HCT116 (cell line): ENCODE data around the gene SPATA31E1. TPM values are rescaled to one million over a fixed set of nuclear protein-coding genes. Genes with fewer than 3 reads are reported as not detected.

Experiments
- ATAC-seq: fragments of 200-7000 bp; cut with Tn5 transposase; 2 replicates; pipeline ENCODE4 v1.9.1; 2020; ENCODE audit warnings: mild to moderate bottlenecking, moderate library complexity
- BruUV-seq: library from RNA; stranded (reverse); fragments of 400-500 nt; replicated peaks from 2 replicates; lab custom pipeline; 2021; lab: Mats Ljungman, UMichigan
- CTCF ChIA-PET: fragments of 300-600 bp; sonication (Branson Sonifier 250); formaldehyde crosslinking; loops from one replicate; lab custom pipeline; 2021; ENCODE audit warnings: antibody characterized with exemption; lab: Charles Lee
- POLR2A ChIA-PET: fragments of 300-600, 350-600 bp; sonication (Branson Sonifier 250); formaldehyde crosslinking; loops from one replicate; lab custom pipeline; 2021; ENCODE audit warnings: antibody characterized with exemption; lab: Charles Lee
- RAD21 ChIA-PET, 2 experiments: fragments of 300-600 bp; sonication (Branson Sonifier 250); formaldehyde crosslinking; loops; one replicate each; lab custom pipeline; 2023; ENCODE audit warnings: low total read pairs in 2 of 2; ENCODE audit not compliant: uncharacterized antibody in 2 of 2, unreplicated experiment in 2 of 2, low non-redundant PET in 1 of 2; lab: Charles Lee
- DNase-seq: peaks from one replicate; pipeline ENCODE4 v3.0.0-alpha.2; 2010; ENCODE audit warnings: low read depth, low spot score
- H2AFZ ChIP-seq: fragments of 200-600 bp; shearing (Covaris generic), sonication (generic); 2 replicates; pipeline ENCODE4 v1.6.1; 2017; ENCODE audit warnings: low read depth, mixed run types, mixed read lengths, antibody characterized with exemption, low read length; ENCODE audit not compliant: poor library complexity, severe bottlenecking
- H3K27ac ChIP-seq: 2 replicates; pipeline ENCODE4 v1.5.1; 2012; ENCODE audit warnings: low read depth, low read length
- H3K27me3 ChIP-seq: fragments of 200-600 bp; sonication (generic); 2 replicates; pipeline ENCODE4 v1.6.1; 2016; ENCODE audit warnings: mixed run types, low read length, mixed read lengths; ENCODE audit not compliant: insufficient read depth
- H3K36me3 ChIP-seq, 2 experiments: fragments of 200-500 bp in 1 of 2; fragments of 200-600 bp in 1 of 2; sonication (Bioruptor generic) in 1 of 2; sonication (generic) in 1 of 2; 2 replicates each; pipeline versions ENCODE4 v1.5.1 to v1.6.1; 2014 to 2016; ENCODE audit warnings: low read length in 2 of 2, inconsistent platforms in 1 of 2, mixed read lengths in 1 of 2, mixed run types in 1 of 2; ENCODE audit not compliant: insufficient read depth in 2 of 2, control insufficient read depth in 1 of 2
- H3K4me1 ChIP-seq, 2 experiments: fragments of 200-600 bp in 1 of 2; sonication (generic) in 1 of 2; 2 replicates each; pipeline versions ENCODE4 v1.5.1 to v1.6.1; 2012 to 2017; ENCODE audit warnings: low read length in 2 of 2, inconsistent platforms in 1 of 2, mild to moderate bottlenecking in 1 of 2, mixed read lengths in 1 of 2, mixed run types in 1 of 2, moderate library complexity in 1 of 2; ENCODE audit not compliant: insufficient read depth in 2 of 2, control insufficient read depth in 1 of 2
- H3K4me2 ChIP-seq: fragments of 200-600 bp; sonication (generic); 2 replicates; pipeline ENCODE4 v1.6.1; 2017; ENCODE audit warnings: mixed run types, low read length, mixed read lengths
- H3K4me3 ChIP-seq, 2 experiments: fragments of 200-600 bp in 1 of 2; sonication (generic) in 1 of 2; replicated peaks in 1 of 2; 2 replicates each; pipeline ENCODE4 v1.5.1; 2011 to 2016; ENCODE audit warnings: low read length in 2 of 2, control low read depth in 1 of 2, low read depth in 1 of 2, mild to moderate bottlenecking in 1 of 2, mixed read lengths in 1 of 2, mixed run types in 1 of 2
- H3K79me2 ChIP-seq: fragments of 200-600 bp; sonication (generic); 2 replicates; pipeline ENCODE4 v1.6.1; 2017; ENCODE audit warnings: mild to moderate bottlenecking, mixed run types, low read length, moderate library complexity, mixed read lengths; ENCODE audit not compliant: insufficient read depth
- H3K9ac ChIP-seq: fragments of 200-600 bp; sonication (generic); 2 replicates; pipeline ENCODE4 v1.6.1; 2016; ENCODE audit warnings: low read length, mixed read lengths
- H3K9me2 ChIP-seq: fragments of 200-600 bp; sonication (generic), shearing (Covaris generic); 2 replicates; pipeline ENCODE4 v1.6.1; 2017; ENCODE audit warnings: mixed run types, mild to moderate bottlenecking, moderate library complexity; ENCODE audit not compliant: insufficient read depth
- H3K9me3 ChIP-seq, 2 experiments: fragments of 200-500 bp in 1 of 2; fragments of 200-600 bp in 1 of 2; sonication (Bioruptor generic) in 1 of 2; sonication (generic) in 1 of 2; 2 replicates each; pipeline ENCODE4 v1.6.1; 2014 to 2017; ENCODE audit warnings: low read length in 2 of 2, mixed read lengths in 2 of 2, inconsistent platforms in 1 of 2, low read depth in 1 of 2, mild to moderate bottlenecking in 1 of 2, mixed run types in 1 of 2, moderate library complexity in 1 of 2; ENCODE audit not compliant: control insufficient read depth in 1 of 2, insufficient read depth in 1 of 2
- H4K20me1 ChIP-seq: fragments of 200-600 bp; sonication (generic), shearing (Covaris generic); 2 replicates; pipeline ENCODE4 v1.6.1; 2017; ENCODE audit warnings: mixed run types, mild to moderate bottlenecking, moderate library complexity; ENCODE audit not compliant: insufficient read depth
- CBX3 ChIP-seq: IDR thresholded peaks from 2 replicates; pipeline ENCODE4 v1.6.1; 2012; ENCODE audit warnings: low read depth
- CEBPB ChIP-seq: IDR thresholded peaks from 2 replicates; pipeline ENCODE4 v1.6.1; 2012; ENCODE audit warnings: low read depth
- EGR1 ChIP-seq: IDR thresholded peaks from 2 replicates; pipeline ENCODE4 v1.6.1; 2012; ENCODE audit warnings: low read depth
- ELF1 ChIP-seq: IDR thresholded peaks from 2 replicates; pipeline ENCODE4 v1.6.1; 2012; ENCODE audit warnings: low read depth, borderline replicate concordance
- EZH2phosphoT487 ChIP-seq: fragments of 200-600 bp; IDR thresholded peaks from 2 replicates; pipeline ENCODE4 v1.6.1; 2018; ENCODE audit warnings: antibody characterized with exemption, borderline replicate concordance
- FOSL1 ChIP-seq: IDR thresholded peaks from 2 replicates; pipeline ENCODE4 v1.6.1; 2012; ENCODE audit warnings: low read depth
- JUND ChIP-seq: IDR thresholded peaks from 2 replicates; pipeline ENCODE4 v1.6.1; 2012
- POLR2AphosphoS5 ChIP-seq: IDR thresholded peaks from 2 replicates; pipeline ENCODE4 v1.6.1; 2011; ENCODE audit warnings: mild to moderate bottlenecking, low read depth, low read length, moderate library complexity
- SIN3A ChIP-seq: IDR thresholded peaks from 2 replicates; pipeline ENCODE4 v1.6.1; 2012; ENCODE audit warnings: low read depth
- SP1 ChIP-seq: IDR thresholded peaks from 2 replicates; pipeline ENCODE4 v1.6.1; 2012; ENCODE audit warnings: low read depth
- SRF ChIP-seq: IDR thresholded peaks from 2 replicates; pipeline ENCODE4 v1.6.1; 2012; ENCODE audit warnings: low read depth
- TCF7L2 ChIP-seq: IDR thresholded peaks from 2 replicates; pipeline ENCODE4 v1.7.0; 2011; ENCODE audit warnings: borderline replicate concordance, inconsistent platforms; ENCODE audit not compliant: insufficient read depth, insufficient read length; ENCODE audit errors: extremely low read depth
- YY1 ChIP-seq: IDR thresholded peaks from 2 replicates; pipeline ENCODE4 v1.6.1; 2011; ENCODE audit warnings: low read length, low read depth, moderate library complexity, mild to moderate bottlenecking; ENCODE audit not compliant: insufficient replicate concordance; ENCODE audit errors: extremely low read depth
- ZNF274 ChIP-seq: fragments of 200-500 bp; sonication (Bioruptor generic); IDR thresholded peaks from 2 replicates; pipeline ENCODE4 v1.6.1; 2014; ENCODE audit warnings: mild to moderate bottlenecking, low read depth, low read length, inconsistent platforms
- intact Hi-C: fragments of 100-400 bp; cut with micrococcal nuclease; formaldehyde crosslinking; loops from 2 replicates; pipeline ENCODE4 v1.10.0; 2022
- total RNA-seq: library from RNA; stranded (reverse); gene quantifications from one replicate; pipeline ENCODE4 v1.2.1, GENCODE V29; 2021; ENCODE audit not compliant: unreplicated experiment
- TF ChIP-seq, protein P1 (sequence below): IDR thresholded peaks from 2 replicates; pipeline ENCODE4 v1.6.1; 2012
- TF ChIP-seq, protein P2 (sequence below): IDR thresholded peaks from 2 replicates; pipeline ENCODE4 v1.6.1; 2012
- TF ChIP-seq, protein P3 (sequence below), 3 experiments: fragments of 200-600 bp in 1 of 3; sonication (generic) in 1 of 3; IDR thresholded peaks in 2 of 3; conservative IDR thresholded peaks in 1 of 3; 2 replicates each; pipeline ENCODE4 v1.5.1; 2012 to 2017; ENCODE audit warnings: low read depth in 2 of 3, low read length in 2 of 3, antibody characterized with exemption in 1 of 3, borderline replicate concordance in 1 of 3, control low read depth in 1 of 3, mild to moderate bottlenecking in 1 of 3, mixed read lengths in 1 of 3, mixed run types in 1 of 3, moderate library complexity in 1 of 3; ENCODE audit not compliant: insufficient read depth in 1 of 3

Gene SPATA31E1
- total RNA-seq, 1 experiment from 2014 or later, result not detected

DNA sequence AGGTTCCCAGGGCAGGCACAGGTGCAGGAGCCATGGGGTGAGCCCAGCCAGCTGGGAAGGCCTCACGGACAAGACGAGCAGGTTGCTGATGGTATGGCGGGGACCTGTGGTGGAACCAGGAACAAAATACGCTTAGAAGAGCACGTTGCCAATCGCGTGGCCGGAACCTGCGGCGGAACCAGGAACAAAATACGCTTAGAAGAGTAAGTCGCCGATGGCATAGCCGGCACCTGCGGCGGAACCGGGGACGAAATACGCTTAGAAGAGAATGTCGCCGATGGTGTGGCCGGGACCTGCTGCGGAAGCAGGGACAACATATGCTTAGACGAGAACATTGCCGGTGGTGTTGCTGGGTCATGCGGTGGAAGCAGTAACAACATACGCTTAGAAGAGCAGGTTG lies 23.5 kb upstream of the SPATA31E1 start:
- POLR2A ChIA-PET, result no interaction called here
- CTCF ChIA-PET, result no interaction called here
- intact Hi-C loops, result no loop called here

DNA sequence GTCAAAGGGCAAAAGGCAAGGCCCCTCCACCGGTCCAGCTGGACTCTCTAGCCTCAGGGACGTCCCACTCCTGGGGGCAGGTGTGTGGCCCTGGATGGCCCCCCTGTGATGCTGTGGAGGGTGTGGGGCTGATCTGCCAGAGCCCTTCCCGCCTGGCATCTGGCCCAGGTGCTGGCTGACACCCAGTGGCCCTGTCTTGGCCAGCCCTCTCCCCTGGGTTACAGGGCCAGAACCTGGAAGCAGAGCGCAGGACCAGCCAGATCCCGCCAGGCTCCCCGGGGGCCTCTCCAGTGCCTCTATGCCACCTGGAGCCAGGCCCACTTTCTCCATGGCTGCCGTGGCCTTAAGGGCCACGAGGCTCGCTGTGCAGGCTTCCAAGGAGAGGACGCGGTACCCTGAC lies 22.9 kb upstream of the SPATA31E1 start:
- H3K79me2 ChIP-seq, result no peaks in the 10 kb centered on the region
- no peak overlapping the region for H3K9ac ChIP-seq
- H3K9me2 ChIP-seq, result no peaks in the 10 kb centered on the region
- H3K4me3 ChIP-seq, result no peak overlapping the region
- peaks cover 3 to 19% of the 10 kb centered on the region in 2 experiments; a peak in 3 of 4 replicates for H3K4me1 ChIP-seq
- CTCF ChIA-PET, result no interaction called here
- H4K20me1 ChIP-seq, result no peaks in the 10 kb centered on the region
- H3K36me3 ChIP-seq, result no peaks in the 10 kb centered on the region
- H3K27me3 ChIP-seq, result no peaks in the 10 kb centered on the region
- intact Hi-C loops, result no loop called here
- DNase-seq (no peak), ATAC-seq (no peak)
- BruUV-seq, result no TSS peak
- no peak overlapping the region for H3K27ac ChIP-seq
- RAD21 ChIA-PET, result no interaction called here
- no peak overlapping the region for H2AFZ ChIP-seq
- POLR2A ChIA-PET, result no interaction called here
- no peak overlapping the region for H3K4me2 ChIP-seq
- no peaks in the 10 kb centered on the region for H3K9me3 ChIP-seq
- no peak for TF ChIP-seq ELF1
- no peak for TF ChIP-seq EGR1
- TF ChIP-seq FOSL1, result no peak
- TF ChIP-seq JUND, result no peak
- TF ChIP-seq, protein P1, sequence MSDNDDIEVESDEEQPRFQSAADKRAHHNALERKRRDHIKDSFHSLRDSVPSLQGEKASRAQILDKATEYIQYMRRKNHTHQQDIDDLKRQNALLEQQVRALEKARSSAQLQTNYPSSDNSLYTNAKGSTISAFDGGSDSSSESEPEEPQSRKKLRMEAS, result no peak
- TF ChIP-seq SRF, result no peak
- TF ChIP-seq, protein P2, sequence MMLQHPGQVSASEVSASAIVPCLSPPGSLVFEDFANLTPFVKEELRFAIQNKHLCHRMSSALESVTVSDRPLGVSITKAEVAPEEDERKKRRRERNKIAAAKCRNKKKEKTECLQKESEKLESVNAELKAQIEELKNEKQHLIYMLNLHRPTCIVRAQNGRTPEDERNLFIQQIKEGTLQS, result no peak
- no peak for TF ChIP-seq CEBPB
- no peak for TF ChIP-seq SP1
- TF ChIP-seq TCF7L2, result no peak
- no peak for TF ChIP-seq POLR2AphosphoS5
- TF ChIP-seq CBX3, result no peak
- no peak for TF ChIP-seq ZNF274
- no peak for TF ChIP-seq YY1
- TF ChIP-seq EZH2phosphoT487, result no peak

More for the DNA sequence above, 23.5 kb upstream of the SPATA31E1 start:
- H3K27ac ChIP-seq, result no peak overlapping the region
- no peak overlapping the region for H2AFZ ChIP-seq
- RAD21 ChIA-PET, result no interaction called here
- no TSS peak for BruUV-seq
- no peaks in the 10 kb centered on the region for H3K36me3 ChIP-seq
- H3K9ac ChIP-seq, result no peak overlapping the region
- no peak overlapping the region for H3K4me2 ChIP-seq
- H4K20me1 ChIP-seq, result no peaks in the 10 kb centered on the region
- DNase-seq (no peak), ATAC-seq (no peak)
- peaks cover 3 to 19% of the 10 kb centered on the region in 2 experiments; a peak in 3 of 4 replicates for H3K4me1 ChIP-seq
- TF ChIP-seq, protein P3, sequence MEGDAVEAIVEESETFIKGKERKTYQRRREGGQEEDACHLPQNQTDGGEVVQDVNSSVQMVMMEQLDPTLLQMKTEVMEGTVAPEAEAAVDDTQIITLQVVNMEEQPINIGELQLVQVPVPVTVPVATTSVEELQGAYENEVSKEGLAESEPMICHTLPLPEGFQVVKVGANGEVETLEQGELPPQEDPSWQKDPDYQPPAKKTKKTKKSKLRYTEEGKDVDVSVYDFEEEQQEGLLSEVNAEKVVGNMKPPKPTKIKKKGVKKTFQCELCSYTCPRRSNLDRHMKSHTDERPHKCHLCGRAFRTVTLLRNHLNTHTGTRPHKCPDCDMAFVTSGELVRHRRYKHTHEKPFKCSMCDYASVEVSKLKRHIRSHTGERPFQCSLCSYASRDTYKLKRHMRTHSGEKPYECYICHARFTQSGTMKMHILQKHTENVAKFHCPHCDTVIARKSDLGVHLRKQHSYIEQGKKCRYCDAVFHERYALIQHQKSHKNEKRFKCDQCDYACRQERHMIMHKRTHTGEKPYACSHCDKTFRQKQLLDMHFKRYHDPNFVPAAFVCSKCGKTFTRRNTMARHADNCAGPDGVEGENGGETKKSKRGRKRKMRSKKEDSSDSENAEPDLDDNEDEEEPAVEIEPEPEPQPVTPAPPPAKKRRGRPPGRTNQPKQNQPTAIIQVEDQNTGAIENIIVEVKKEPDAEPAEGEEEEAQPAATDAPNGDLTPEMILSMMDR (IDR thresholded peaks at IDR 0.05 in 2 of 3, conservative IDR thresholded peaks at IDR 0.05 in 1 of 3; ENCODE audit: borderline replicate concordance in 1 of 3, insufficient read depth in 1 of 3, low read depth in 2 of 3, low read length in 2 of 3), result no peak
- TF ChIP-seq ELF1 (no peak), ZNF274 (no peak), SIN3A (no peak), FOSL1 (no peak)
- TF ChIP-seq, all 23 proteins: peak for 0
- no peak overlapping the region for H3K4me3 ChIP-seq
- H3K9me2 ChIP-seq, result no peaks in the 10 kb centered on the region
- H3K9me3 ChIP-seq, result no peaks in the 10 kb centered on the region
- no peaks in the 10 kb centered on the region for H3K79me2 ChIP-seq
- H3K27me3 ChIP-seq, result no peaks in the 10 kb centered on the region
